GM12801 (cell line): ENCODE results near the gene ALPL.

Experiments used
- CTCF ChIP-seq: IDR thresholded peaks from one replicate; pipeline ENCODE4 v1.5.1; 2011; ENCODE audit warnings: control low read depth; ENCODE audit not compliant: insufficient read length; ENCODE audit errors: extremely low read depth

ALPL gene

DNA sequence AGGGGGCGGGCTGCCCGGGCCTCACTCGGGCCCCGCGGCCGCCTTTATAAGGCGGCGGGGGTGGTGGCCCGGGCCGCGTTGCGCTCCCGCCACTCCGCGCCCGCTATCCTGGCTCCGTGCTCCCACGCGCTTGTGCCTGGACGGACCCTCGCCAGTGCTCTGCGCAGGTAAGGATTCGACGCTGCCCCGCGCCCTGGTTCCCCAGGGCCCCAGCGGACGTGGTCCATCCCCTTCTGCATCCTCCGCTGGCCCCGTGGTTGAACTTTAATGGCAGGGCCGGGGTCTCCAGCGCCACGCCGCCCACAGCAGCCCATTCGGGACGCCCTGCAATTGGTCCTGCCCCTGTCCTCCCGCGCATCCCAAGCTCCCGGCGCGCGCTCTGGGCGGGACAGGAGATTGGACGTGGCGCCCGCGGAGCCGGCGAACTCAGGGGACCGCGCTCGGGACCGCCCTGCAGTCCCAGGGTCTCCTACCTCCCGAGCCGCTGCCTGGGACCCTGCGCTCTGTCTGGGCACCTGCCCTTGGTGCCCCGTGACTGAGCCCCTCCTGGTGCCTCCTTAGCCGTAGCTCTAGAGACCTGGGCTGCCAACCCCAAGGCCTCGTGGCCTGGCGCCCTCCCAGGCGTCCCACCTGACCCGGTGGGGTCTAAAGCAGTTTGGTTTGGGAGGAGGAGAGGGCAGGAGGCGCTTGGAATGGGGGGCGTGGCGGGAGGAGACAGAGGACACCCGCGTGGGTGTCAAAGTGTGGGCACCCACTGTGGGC is at the start of gene ALPL:
ALPL (plus strand) TSS at position 73 of the 762 bp plus-strand sequence. CDS start 44,659 bp downstream, outside the sequence.
- TF ChIP-seq CTCF: no peak

- TF ChIP-seq CTCF: no peak
These were observed 40.6 kb upstream of the ALPL start for GRCh38 chr1:21468599-21468998.

GRCh38 chr1:21469581-21469980 is 39.6 kb upstream of the ALPL start:
- TF ChIP-seq CTCF: no peak

- no peak for TF ChIP-seq CTCF
These were observed 36.4 kb upstream of the ALPL start for GRCh38 chr1:21472861-21473260.

- TF ChIP-seq CTCF: no peak
These were observed 30.9 kb upstream of the ALPL start for GRCh38 chr1:21478356-21478755.

DNA sequence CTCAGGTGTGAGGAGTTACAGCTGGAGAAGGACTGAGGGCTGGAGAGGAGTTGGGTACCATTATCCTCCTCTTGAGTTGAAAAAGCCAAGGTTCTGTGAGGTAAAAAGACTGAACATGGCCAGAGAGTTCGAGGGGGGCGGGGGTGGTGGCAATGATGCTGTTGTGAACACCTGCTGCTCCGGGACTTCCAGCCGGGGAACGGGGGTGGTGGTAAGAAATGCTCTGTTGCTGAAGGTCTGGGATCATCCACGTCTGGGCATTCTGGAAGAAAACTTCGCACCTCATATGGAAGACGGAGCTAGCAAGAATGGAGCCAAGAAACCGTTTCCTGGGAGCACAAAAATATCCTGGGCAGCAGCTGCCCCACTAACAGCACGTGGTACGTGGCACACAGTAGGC is 20.1 kb upstream of the ALPL start:
- TF ChIP-seq CTCF: no peak

GRCh38 chr1:21490774-21491487 is 18.3 kb upstream of the ALPL start:
- no peak for TF ChIP-seq CTCF
